Gastrocnemius medialis (tissue), 4 donors: ENCODE results near the gene S100A11. TPM values are rescaled to one million over a fixed set of nuclear protein-coding genes. Genes with fewer than 3 reads are reported as not detected.

Source experiments
- ATAC-seq, 2 donors: fragments of 150-250 bp; one replicate each; pipeline ENCODE4 v1.9.1; 2016
- DNase-seq, 2 donors: peaks; one replicate each; pipeline ENCODE4 v3.0.0-alpha.2; 2019
- H3K27ac ChIP-seq, 4 donors: fragments of 200-600 bp; sonication (generic); 1 replicate in 1 of 4; 2 replicates in 3 of 4; pipeline ENCODE4 v1.5.1; 2016 to 2018; ENCODE audit warnings: mild to moderate bottlenecking in 2 of 4, moderate library complexity in 1 of 4
- H3K27me3 ChIP-seq, 3 donors: fragments of 200-600 bp; sonication (generic) in 2 of 3; 1 replicate in 1 of 3; 2 replicates in 2 of 3; pipeline versions ENCODE4 v1.5.1 to v1.6.0; 2016 to 2019; ENCODE audit warnings: mild to moderate bottlenecking in 1 of 3, moderate library complexity in 1 of 3
- H3K36me3 ChIP-seq, 2 donors: fragments of 200-600 bp; sonication (generic) in 1 of 2; one replicate each; pipeline ENCODE4 v1.5.1; 2017 to 2018
- H3K4me1 ChIP-seq, 2 donors: fragments of 200-600 bp; sonication (generic) in 1 of 2; one replicate each; pipeline ENCODE4 v1.5.1; 2016 to 2017; ENCODE audit warnings: mild to moderate bottlenecking in 2 of 2
- H3K4me3 ChIP-seq, 4 donors: fragments of 200-600 bp; sonication (generic) in 3 of 4; 1 replicate in 1 of 4; 2 replicates in 3 of 4; pipeline ENCODE4 v1.5.1; 2016 to 2019; ENCODE audit warnings: mild to moderate bottlenecking in 2 of 4
- H3K9me3 ChIP-seq, 3 donors: fragments of 200-600 bp; sonication (generic) in 2 of 3; 1 replicate in 1 of 3; 2 replicates in 2 of 3; pipeline ENCODE4 v1.5.1; 2016 to 2019
- POLR2A ChIP-seq, 2 donors: fragments of 450-650 bp; IDR thresholded peaks; one replicate each; pipeline ENCODE4 v1.6.1; 2017; ENCODE audit warnings: antibody characterized with exemption in 2 of 2, mild to moderate bottlenecking in 2 of 2, moderate library complexity in 2 of 2
- in situ Hi-C, 4 donors: fragments of 200-750 bp; cut with MboI; loops; one replicate each; pipeline versions ENCODE4 v1.15.0 to v1.8.0; 2017; ENCODE audit warnings: low sequenced_read_pairs in 4 of 4
- intact Hi-C: fragments of 100-400 bp; cut with DNase I; formaldehyde crosslinking; loops from one replicate; pipeline ENCODE4 v1.15.1; 2023; ENCODE audit warnings: low total_unique reads
- total RNA-seq, 4 donors: library from RNA; depleted of rRNA; stranded (reverse); fragments of >200 nt; gene quantifications; one replicate each; pipeline versions ENCODE4 v1.1.0 to v1.2.3, GENCODE V29; 2016
- TF ChIP-seq, protein P1 (sequence below), 5 experiments: fragments of 450-650 bp in 3 of 5; fragments of 200-600 bp in 2 of 5; sonication (generic) in 2 of 5; IDR thresholded peaks in 4 of 5; conservative IDR thresholded peaks in 1 of 5; 1 replicate in 4 of 5; 2 replicates in 1 of 5; pipeline ENCODE4 v1.5.1; 2016 to 2019; ENCODE audit warnings: antibody characterized with exemption in 5 of 5, mild to moderate bottlenecking in 3 of 5, moderate library complexity in 3 of 5

S100A11 gene
- total RNA-seq, 4 donors from 2014 or later: 8.4 to 66.2 (median 29.8) TPM

DNA sequence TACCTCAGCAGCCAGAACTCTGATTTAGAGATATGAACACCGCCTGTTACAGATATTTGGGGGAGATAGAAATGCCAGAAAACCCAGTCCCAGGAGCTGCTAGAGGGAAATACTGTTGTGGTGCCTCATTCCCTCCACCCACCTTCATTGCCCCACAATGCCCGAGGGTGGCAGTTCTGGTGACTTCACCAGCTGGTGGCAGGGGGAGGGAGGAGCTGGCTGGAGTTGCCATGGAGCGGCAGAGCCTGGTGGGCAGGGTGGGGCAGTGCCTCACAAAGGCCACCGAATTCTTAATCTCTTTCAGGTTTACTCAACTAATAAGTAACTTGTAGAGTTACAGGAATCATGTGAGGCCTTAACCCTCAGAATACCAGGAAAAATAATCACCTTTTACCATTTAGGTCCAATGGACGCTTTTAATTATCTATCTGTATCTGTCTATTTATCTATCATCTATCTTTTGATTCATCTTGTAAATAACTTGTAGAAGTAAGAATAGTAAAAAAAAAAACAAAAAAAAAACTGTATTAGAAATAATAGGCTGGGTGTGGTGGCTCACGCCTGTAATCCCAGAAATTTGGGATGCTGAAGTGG lies 11.7 kb upstream of the S100A11 start:
- in situ Hi-C loops (no loop called here), intact Hi-C loops (no loop called here)
- H3K27me3 ChIP-seq: peaks cover 0 to 4% (median 0%) of the 10 kb centered on the region in 3 donors
- H3K9me3 ChIP-seq: no peaks in the 10 kb centered on the region
- ATAC-seq: no peak
- DNase-seq: no peak
- peak overlapping the region in 2 of 4 donors; percentile 1 to 13 for H3K4me3 ChIP-seq
- H3K36me3 ChIP-seq: no peaks in the 10 kb centered on the region
- peak overlapping the region; percentile 74 to 84 (median 82) for H3K27ac ChIP-seq
- peaks cover 7 to 14% of the 10 kb centered on the region in 2 donors for H3K4me1 ChIP-seq
- TF ChIP-seq, protein P1, sequence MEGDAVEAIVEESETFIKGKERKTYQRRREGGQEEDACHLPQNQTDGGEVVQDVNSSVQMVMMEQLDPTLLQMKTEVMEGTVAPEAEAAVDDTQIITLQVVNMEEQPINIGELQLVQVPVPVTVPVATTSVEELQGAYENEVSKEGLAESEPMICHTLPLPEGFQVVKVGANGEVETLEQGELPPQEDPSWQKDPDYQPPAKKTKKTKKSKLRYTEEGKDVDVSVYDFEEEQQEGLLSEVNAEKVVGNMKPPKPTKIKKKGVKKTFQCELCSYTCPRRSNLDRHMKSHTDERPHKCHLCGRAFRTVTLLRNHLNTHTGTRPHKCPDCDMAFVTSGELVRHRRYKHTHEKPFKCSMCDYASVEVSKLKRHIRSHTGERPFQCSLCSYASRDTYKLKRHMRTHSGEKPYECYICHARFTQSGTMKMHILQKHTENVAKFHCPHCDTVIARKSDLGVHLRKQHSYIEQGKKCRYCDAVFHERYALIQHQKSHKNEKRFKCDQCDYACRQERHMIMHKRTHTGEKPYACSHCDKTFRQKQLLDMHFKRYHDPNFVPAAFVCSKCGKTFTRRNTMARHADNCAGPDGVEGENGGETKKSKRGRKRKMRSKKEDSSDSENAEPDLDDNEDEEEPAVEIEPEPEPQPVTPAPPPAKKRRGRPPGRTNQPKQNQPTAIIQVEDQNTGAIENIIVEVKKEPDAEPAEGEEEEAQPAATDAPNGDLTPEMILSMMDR (IDR thresholded peaks at IDR 0.05 in 4 of 5, conservative IDR thresholded peaks at IDR 0.05 in 1 of 5): no peak
- TF ChIP-seq POLR2A (IDR thresholded peaks at IDR 0.05): no peak

DNA sequence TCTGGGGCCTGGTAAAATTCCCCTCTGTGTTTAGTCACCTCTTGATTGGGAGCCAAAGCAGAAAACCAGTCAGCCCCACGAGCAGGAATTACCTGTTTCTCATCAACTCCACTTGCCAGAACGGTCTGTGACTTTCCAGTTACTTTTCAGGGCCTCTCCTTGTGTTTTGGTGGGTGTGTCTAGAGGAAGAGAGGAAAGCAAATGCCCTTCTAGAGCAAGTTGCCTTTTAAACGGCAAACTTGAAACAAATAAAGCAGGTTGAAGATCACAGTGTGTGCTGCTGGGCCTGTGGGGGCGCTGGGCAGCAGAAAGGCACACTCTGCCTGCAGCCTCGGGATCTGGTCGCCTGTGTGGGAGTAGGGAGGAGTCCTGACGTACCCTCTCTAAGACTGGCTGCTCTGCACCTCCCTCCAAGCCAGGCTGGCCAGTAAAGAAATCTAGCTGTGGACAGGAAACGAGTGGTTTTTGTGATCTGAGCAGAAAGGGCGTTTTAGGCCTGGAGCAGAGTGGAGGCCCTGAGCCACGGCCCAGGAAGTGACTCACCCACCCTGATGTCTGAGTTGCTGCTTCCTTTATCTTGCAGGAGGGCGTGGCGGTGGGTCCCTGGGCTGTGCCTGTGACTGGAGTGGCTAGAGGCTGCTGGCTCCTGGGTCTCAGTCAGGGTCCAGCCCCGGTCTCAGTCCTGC lies 11.1 kb upstream of the S100A11 start:
- H3K4me1 ChIP-seq: peaks cover 7 to 14% of the 10 kb centered on the region in 2 donors
- H3K9me3 ChIP-seq: no peaks in the 10 kb centered on the region
- intact Hi-C loops: no loop called here
- no peaks in the 10 kb centered on the region for H3K36me3 ChIP-seq
- peak overlapping the region in 3 of 4 donors; percentile 1 to 14 (median 9) for H3K4me3 ChIP-seq
- H3K27me3 ChIP-seq: peaks cover 0 to 2% (median 0%) of the 10 kb centered on the region in 3 donors
- H3K27ac ChIP-seq: peak overlapping the region; percentile 74 to 84 (median 82)
- ATAC-seq (peak; percentile 84 to 90), DNase-seq (peak; percentile 71 to 84)
- peak; percentile 49 to 68 for TF ChIP-seq POLR2A (IDR thresholded peaks at IDR 0.05)
- TF ChIP-seq, protein P1 (IDR thresholded peaks at IDR 0.05 in 4 of 5, conservative IDR thresholded peaks at IDR 0.05 in 1 of 5): peak in 2 of 5 experiments; percentile 27 to 43
- in situ Hi-C loops: no loop called here

DNA sequence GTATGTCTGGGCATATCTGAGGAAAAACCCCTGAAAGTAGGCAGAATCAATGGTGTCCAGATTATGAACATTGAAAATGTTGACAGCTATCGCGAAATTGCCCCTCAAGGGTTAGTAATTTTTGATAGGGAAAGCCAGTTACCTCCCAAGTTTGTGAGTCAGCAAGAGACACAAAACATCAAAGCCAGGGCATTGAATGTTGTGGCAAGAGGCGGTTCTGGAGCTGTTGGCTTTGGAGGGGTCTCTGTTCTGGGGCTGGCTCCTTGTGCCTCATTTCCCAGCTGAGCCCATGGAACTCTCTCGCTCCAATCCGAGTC lies 10.6 kb upstream of the S100A11 start:
- no peaks in the 10 kb centered on the region for H3K36me3 ChIP-seq
- H3K9me3 ChIP-seq: no peaks in the 10 kb centered on the region
- H3K4me3 ChIP-seq: peak overlapping the region in 2 of 4 donors; percentile 9 to 14
- H3K4me1 ChIP-seq: peaks cover 7 to 14% of the 10 kb centered on the region in 2 donors
- ATAC-seq: no peak
- intact Hi-C loops: no loop called here
- in situ Hi-C loops: no loop called here
- H3K27me3 ChIP-seq: no peaks in the 10 kb centered on the region
- TF ChIP-seq, protein P1 (IDR thresholded peaks at IDR 0.05 in 4 of 5, conservative IDR thresholded peaks at IDR 0.05 in 1 of 5): no peak
- TF ChIP-seq POLR2A (IDR thresholded peaks at IDR 0.05): no peak
- peak overlapping the region; percentile 74 to 84 (median 82) for H3K27ac ChIP-seq
- no peak for DNase-seq

DNA sequence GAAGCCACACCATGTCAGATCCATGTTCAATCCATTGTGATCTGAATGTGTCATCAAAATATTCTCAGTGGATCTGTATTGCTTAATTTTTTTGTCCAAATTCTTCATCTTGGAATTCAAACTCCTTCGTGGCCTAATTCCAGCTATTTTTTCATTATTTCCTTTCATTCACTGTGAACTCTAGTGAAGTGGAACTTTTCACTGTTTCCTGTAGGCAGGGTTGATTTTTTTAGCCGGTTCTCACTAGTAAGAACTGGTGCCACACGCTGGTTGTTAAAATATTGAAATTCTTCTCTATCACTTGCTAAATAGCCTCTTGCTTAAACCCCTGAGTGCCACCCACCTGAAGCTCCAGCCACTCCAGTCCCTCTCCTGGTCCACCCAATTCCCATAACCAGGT lies 7.6 kb upstream of the S100A11 start:
- Histone ChIP-seq H3K36me3 (no peaks in the 10 kb centered on the region), H3K4me3 (no peak overlapping the region), H3K27me3 (peaks cover 0 to 2% (median 0%) of the 10 kb centered on the region in 3 donors), H3K4me1 (peaks cover 7 to 14% of the 10 kb centered on the region in 2 donors), H3K27ac (no peak overlapping the region), H3K9me3 (no peaks in the 10 kb centered on the region)
- in situ Hi-C loops (no loop called here), intact Hi-C loops (no loop called here)
- DNase-seq (no peak), ATAC-seq (peak in 1 of 2 donors; percentile 12)
- no peak for TF ChIP-seq POLR2A (IDR thresholded peaks at IDR 0.05)
- TF ChIP-seq, protein P1 (IDR thresholded peaks at IDR 0.05 in 4 of 5, conservative IDR thresholded peaks at IDR 0.05 in 1 of 5): no peak
